ENCODE data around the gene BCL6.

BCL6 gene

GRCh38 chr3:187738331-187739093 is 6.8 kb downstream of the BCL6 start:
- no peak for DNase-seq (ENCODE audit: low read depth)

GRCh38 chr3:187738071-187738330 is 7.3 kb downstream of the BCL6 start:
- DNase-seq (ENCODE audit: low read depth) = no peak

- DNase-seq (ENCODE audit: low read depth) = no peak
Observed at GRCh38 chr3:187737368-187738070, 7.7 kb downstream of the BCL6 start.

GRCh38 chr3:187737006-187737367 is 8.3 kb downstream of the BCL6 start:
- DNase-seq (ENCODE audit: low read depth) = no peak

- no peak for DNase-seq (ENCODE audit: low read depth)
Observed at GRCh38 chr3:187736418-187736871, 8.8 kb downstream of the BCL6 start.

- DNase-seq (ENCODE audit: low read depth) = no peak
Observed at GRCh38 chr3:187735837-187736236, 9.4 kb downstream of the BCL6 start.

GRCh38 chr3:187735383-187735782 is 9.9 kb downstream of the BCL6 start:
- no peak for DNase-seq (ENCODE audit: low read depth)

GRCh38 chr3:187734841-187735240 is 10.4 kb downstream of the BCL6 start:
- DNase-seq (ENCODE audit: low read depth) = no peak

- DNase-seq (ENCODE audit: low read depth) = no peak
Observed at GRCh38 chr3:187733371-187733770, 11.9 kb downstream of the BCL6 start.

- no peak for DNase-seq (ENCODE audit: low read depth)
Observed at GRCh38 chr3:187729598-187729997, 15.7 kb downstream of the BCL6 start.

- no peak for DNase-seq (ENCODE audit: low read depth)
Observed at GRCh38 chr3:187728940-187729583, 16.2 kb downstream of the BCL6 start.

- no peak for DNase-seq (ENCODE audit: low read depth)
Observed at GRCh38 chr3:187728248-187728647, 17.0 kb downstream of the BCL6 start.

- no peak for DNase-seq (ENCODE audit: low read depth)
Observed at GRCh38 chr3:187726564-187726963, 18.7 kb downstream of the BCL6 start.

GRCh38 chr3:187725653-187726370 is 19.5 kb downstream of the BCL6 start:
- no peak for DNase-seq (ENCODE audit: low read depth)

GRCh38 chr3:187725224-187725623 is 20.0 kb downstream of the BCL6 start:
- no peak for DNase-seq (ENCODE audit: low read depth)

- no peak for DNase-seq (ENCODE audit: low read depth)
Observed at GRCh38 chr3:187722206-187722612, 23.1 kb downstream of the BCL6 start.

GRCh38 chr3:187721055-187721454 is 24.2 kb downstream of the BCL6 start:
- no peak for DNase-seq (ENCODE audit: low read depth)

GRCh38 chr3:187720337-187720670 is 25.0 kb downstream of the BCL6 start:
- DNase-seq (ENCODE audit: low read depth) = no peak

GRCh38 chr3:187719628-187720336 is 25.5 kb downstream of the BCL6 start:
- no peak for DNase-seq (ENCODE audit: low read depth)

- no peak for DNase-seq (ENCODE audit: low read depth)
Observed at GRCh38 chr3:187718802-187719201, 26.5 kb downstream of the BCL6 start.

- no peak for DNase-seq (ENCODE audit: low read depth)
Observed at GRCh38 chr3:187717572-187717971, 27.7 kb downstream of the BCL6 start.

- peak; percentile 52 for DNase-seq (ENCODE audit: low read depth)
Observed at GRCh38 chr3:187714404-187714979, 30.8 kb downstream of the BCL6 start.
